NK-92 (cell line): ENCODE results near the gene CHAD.
"Not testable (repeated sequence)": the region's sequence is repeated elsewhere in the genome, so short reads cannot be mapped to it uniquely, and the experiment has no call there.

Source experiments
- DNase-seq: peaks from one replicate; lab custom pipeline; 2025; ENCODE audit not compliant: unreplicated experiment; lab: John Stamatoyannopoulos, UW

CHAD gene

GRCh38 chr17:50475775-50476544 is 7.3 kb upstream of the CHAD start:
- not testable (repeated sequence) for DNase-seq

GRCh38 chr17:50475362-50475761 is 6.7 kb upstream of the CHAD start:
- no peak for DNase-seq

GRCh38 chr17:50474523-50474922 is 5.8 kb upstream of the CHAD start:
- DNase-seq: no peak

- no peak for DNase-seq
Observed at GRCh38 chr17:50473901-50474300, 5.2 kb upstream of the CHAD start.

- not testable (repeated sequence) for DNase-seq
Observed at GRCh38 chr17:50472761-50473161, 4.1 kb upstream of the CHAD start.

GRCh38 chr17:50472286-50472685 is 3.6 kb upstream of the CHAD start:
- DNase-seq: no peak

GRCh38 chr17:50471009-50471905 is 2.6 kb upstream of the CHAD start:
- DNase-seq: no peak

GRCh38 chr17:50470426-50470825 is 1.7 kb upstream of the CHAD start:
- DNase-seq: no peak

GRCh38 chr17:50469671-50470305 is 1.1 kb upstream of the CHAD start:
- DNase-seq: no peak

GRCh38 chr17:50469208-50469605 is 527 bp upstream of the CHAD start:
- DNase-seq: no peak

- DNase-seq: no peak
Observed at GRCh38 chr17:50467855-50468303, 801 bp downstream of the CHAD start.

GRCh38 chr17:50467114-50467854 is 1.4 kb downstream of the CHAD start:
- no peak for DNase-seq

- no peak for DNase-seq
Observed at GRCh38 chr17:50466371-50467113, 2.1 kb downstream of the CHAD start.

GRCh38 chr17:50465635-50466034 is 3.0 kb downstream of the CHAD start:
- DNase-seq: no peak

- no peak for DNase-seq
Observed at GRCh38 chr17:50465171-50465570, 3.5 kb downstream of the CHAD start.

- no peak for DNase-seq
Observed at GRCh38 chr17:50464736-50465135, 3.9 kb downstream of the CHAD start.

- DNase-seq: no peak
Observed at GRCh38 chr17:50464121-50464520, 4.6 kb downstream of the CHAD start.

- DNase-seq: no peak
Observed at GRCh38 chr17:50462446-50462845, 6.2 kb downstream of the CHAD start.

GRCh38 chr17:50461550-50462132 is 7.0 kb downstream of the CHAD start:
- DNase-seq: no peak
